NB4 (cell line): ENCODE data around the gene DTNBP1.

Experiments used
- CTCF ChIP-seq: IDR thresholded peaks from one replicate; pipeline ENCODE4 v1.5.1; 2012; ENCODE audit warnings: low read depth, low read length
- MAX ChIP-seq: IDR thresholded peaks from 2 replicates; pipeline ENCODE4 v1.6.1; 2011; ENCODE audit warnings: low read depth, low read length
- MYC ChIP-seq: IDR thresholded peaks from 2 replicates; pipeline ENCODE4 v1.6.1; 2011; ENCODE audit warnings: low read depth, low read length
- POLR2A ChIP-seq: IDR thresholded peaks from 2 replicates; pipeline ENCODE4 v1.6.1; 2011; ENCODE audit warnings: mild to moderate bottlenecking; ENCODE audit not compliant: insufficient read length; ENCODE audit errors: extremely low read depth

GRCh38 chr6:15581751-15582150 lies 81.1 kb downstream of the DTNBP1 start:
- no peak for TF ChIP-seq CTCF
- TF ChIP-seq MAX, result no peak
- TF ChIP-seq MYC, result no peak
- no peak for TF ChIP-seq POLR2A
